GM12878 (cell line): ENCODE measurements around the gene RBM4. TPM values are rescaled to one million over a fixed set of nuclear protein-coding genes. Genes with fewer than 3 reads are reported as not detected.

ENCODE experiments used
- ATAC-seq: fragments of 200-7000 bp; cut with Tn5 transposase; 3 replicates; pipeline ENCODE4 v1.9.1; 2020; ENCODE audit warnings: mild to moderate bottlenecking, moderate library complexity
- BruUV-seq: library from RNA; stranded (reverse); fragments of 400-500 nt; replicated peaks from 2 replicates; lab custom pipeline; 2021; lab: Mats Ljungman, UMichigan
- CTCF ChIA-PET: fragments of 300-600 bp; sonication (Branson Sonifier 250); formaldehyde crosslinking; extraction: SDS; loops from one replicate; lab custom pipeline; 2021; ENCODE audit warnings: inconsistent platforms; lab: Yijun Ruan, JAX
- POLR2A ChIA-PET: fragments of 350-600 bp; formaldehyde crosslinking; extraction: SDS; loops from one replicate; lab custom pipeline; 2021; ENCODE audit warnings: inconsistent platforms; lab: Charles Lee
- RAD21 ChIA-PET: fragments of 300-600 bp; sonication (Branson Sonifier 250); formaldehyde crosslinking; loops from one replicate; lab custom pipeline; 2023; ENCODE audit warnings: antibody characterized with exemption; ENCODE audit not compliant: unreplicated experiment; lab: Charles Lee
- SMC1A ChIA-PET: fragments of 300-600 bp; sonication (Branson Sonifier 250); formaldehyde crosslinking; loops from one replicate; lab custom pipeline; 2023; ENCODE audit not compliant: unreplicated experiment, uncharacterized antibody; lab: Charles Lee
- DNase-seq: peaks from one replicate; pipeline ENCODE4 v3.0.0-alpha.2; 2011; ENCODE audit warnings: low read depth, low spot score
- FAIRE-seq: peaks from 3 replicates; lab custom pipeline; 2011; peaks lifted over from hg19 to GRCh38; lab: Jason Lieb, UNC
- H2AFZ ChIP-seq: 2 replicates; pipeline ENCODE4 v1.6.0; 2011; ENCODE audit warnings: low read depth, low read length, control low read depth; ENCODE audit not compliant: control insufficient read depth
- H3K27ac ChIP-seq: 2 replicates; pipeline ENCODE4 v1.5.1; 2011; ENCODE audit warnings: control low read depth; ENCODE audit not compliant: control insufficient read depth, insufficient read depth
- H3K27me3 ChIP-seq, 2 experiments: replicated peaks in 1 of 2; 2 replicates each; pipeline versions ENCODE4 v1.6.0 to v1.6.1; 2011; ENCODE audit warnings: low read length in 1 of 2; ENCODE audit not compliant: control insufficient read depth in 2 of 2, insufficient read depth in 2 of 2
- H3K36me3 ChIP-seq, 2 experiments: 2 replicates each; pipeline ENCODE4 v1.5.1; 2011; ENCODE audit warnings: low read length in 1 of 2; ENCODE audit not compliant: control insufficient read depth in 2 of 2, insufficient read depth in 2 of 2
- H3K4me1 ChIP-seq: 2 replicates; pipeline ENCODE4 v1.6.1; 2011; ENCODE audit warnings: mild to moderate bottlenecking, low read length, moderate library complexity, mixed read lengths; ENCODE audit not compliant: control insufficient read depth, insufficient read depth
- H3K4me2 ChIP-seq: 2 replicates; pipeline ENCODE4 v1.6.0; 2011; ENCODE audit warnings: control low read depth; ENCODE audit not compliant: control insufficient read depth, insufficient read depth
- H3K4me3 ChIP-seq: fragments of 200-600 bp; sonication (generic); 2 replicates; pipeline ENCODE4 v1.5.1; 2016
- H3K79me2 ChIP-seq: 2 replicates; pipeline ENCODE4 v1.6.0; 2011; ENCODE audit warnings: low read length; ENCODE audit not compliant: control insufficient read depth, insufficient read depth
- H3K9ac ChIP-seq: 2 replicates; pipeline ENCODE4 v1.8.0; 2011; ENCODE audit warnings: low read length, control low read depth, mixed read lengths; ENCODE audit not compliant: control insufficient read depth, insufficient read depth
- H3K9me3 ChIP-seq: replicated peaks from 3 replicates; pipeline ENCODE4 v1.5.1; 2011; ENCODE audit warnings: mild to moderate bottlenecking, low read length; ENCODE audit not compliant: control insufficient read depth, insufficient read depth
- H4K20me1 ChIP-seq: 2 replicates; pipeline ENCODE4 v1.6.0; 2011; ENCODE audit not compliant: control insufficient read depth, insufficient read depth
- ATF2 ChIP-seq: IDR thresholded peaks from 2 replicates; pipeline ENCODE4 v1.6.1; 2012; ENCODE audit warnings: low read length, inconsistent platforms
- CBX3 ChIP-seq: fragments of 200-600 bp; sonication (generic); IDR thresholded peaks from 2 replicates; pipeline ENCODE4 v1.6.1; 2016; ENCODE audit warnings: low read depth, borderline replicate concordance
- CBX5 ChIP-seq: sonication (generic); IDR thresholded peaks from 2 replicates; pipeline ENCODE4 v1.6.1; 2016; ENCODE audit warnings: low read depth, moderate library complexity, mild to moderate bottlenecking, inconsistent platforms
- EZH2 ChIP-seq: IDR thresholded peaks from 2 replicates; pipeline ENCODE4 v1.6.1; 2012; ENCODE audit warnings: low read depth, mild to moderate bottlenecking, control low read depth, inconsistent platforms, low read length, borderline replicate concordance; ENCODE audit not compliant: control insufficient read depth
- IKZF1 ChIP-seq: fragments of 450-650 bp; conservative IDR thresholded peaks from 2 replicates; pipeline ENCODE4 v1.6.1; 2017; ENCODE audit warnings: antibody characterized with exemption, mild to moderate bottlenecking
- PAX8 ChIP-seq: fragments of 450-650 bp; IDR thresholded peaks from 2 replicates; pipeline ENCODE4 v1.6.1; 2017; ENCODE audit warnings: mild to moderate bottlenecking, moderate library complexity
- POU2F2 ChIP-seq: IDR thresholded peaks from 3 replicates; pipeline ENCODE4 v1.6.1; 2011; ENCODE audit warnings: low read depth, mild to moderate bottlenecking, low read length, borderline replicate concordance
- RB1 ChIP-seq: fragments of 450-650 bp; formaldehyde crosslinking; IDR thresholded peaks from 2 replicates; pipeline ENCODE4 v1.6.1; 2017; ENCODE audit warnings: mild to moderate bottlenecking, borderline replicate concordance
- RELB ChIP-seq: fragments of 450-650 bp; IDR thresholded peaks from 2 replicates; pipeline ENCODE4 v1.6.1; 2017; ENCODE audit warnings: low read depth, mild to moderate bottlenecking, moderate library complexity
- RFX5 ChIP-seq: IDR thresholded peaks from 2 replicates; pipeline ENCODE4 v1.6.1; 2011; ENCODE audit warnings: low read depth, low read length, improper control_type of control experiment
- SIN3A ChIP-seq: IDR thresholded peaks from 2 replicates; pipeline ENCODE4 v1.6.1; 2012; ENCODE audit warnings: low read depth, low read length, improper control_type of control experiment
- SPI1 ChIP-seq: IDR thresholded peaks from 2 replicates; pipeline ENCODE4 v1.6.1; 2011; ENCODE audit warnings: low read depth, mild to moderate bottlenecking, low read length, moderate library complexity, borderline replicate concordance; ENCODE audit not compliant: insufficient read depth
- SREBF1 ChIP-seq: IDR thresholded peaks from 2 replicates; pipeline ENCODE4 v1.6.1; 2012; ENCODE audit warnings: mild to moderate bottlenecking, low read length
- USF1 ChIP-seq: IDR thresholded peaks from 2 replicates; pipeline ENCODE4 v1.6.1; 2011; ENCODE audit warnings: borderline replicate concordance, low read depth, mild to moderate bottlenecking, moderate library complexity, mixed read lengths, low read length; ENCODE audit not compliant: insufficient read depth; ENCODE audit errors: extremely low read length
- WGBS: methylation state at CpG from one replicate; pipeline ENCODE4 v1.1.6; 2016; ENCODE audit warnings: low lambda C conversion rate; ENCODE audit not compliant: insufficient replicate concordance, insufficient coverage; ENCODE audit errors: missing lambda C conversion rate; 5-methylcytosine and 5-hydroxymethylcytosine counted together
- in situ Hi-C: fragments of 300-500 bp; cut with MboI; formaldehyde crosslinking; loops from 9 replicates; pipeline ENCODE4 v1.14.3; 2018; ENCODE audit warnings: mixed read lengths
- intact Hi-C: fragments of 100-400 bp; cut with micrococcal nuclease; formaldehyde crosslinking; loops from one replicate; pipeline ENCODE4 v1.14.2; 2022; ENCODE audit not compliant: unreplicated experiment
- polyA plus RNA-seq, 11 experiments: library from polyadenylated mRNA; depleted of rRNA in 4 of 11; unstranded in 6 of 11; stranded (reverse) in 5 of 11; fragments of >200 nt; fragmentation: Nextera tagmentation in 4 of 11; fragmentation: Illumina TruSeq in 1 of 11; extraction: Ambion mirVana in 4 of 11; extraction: Trizol in 1 of 11; gene quantifications; 1 replicate in 1 of 11; 2 replicates in 10 of 11; pipeline versions ENCODE4 v1.2.1 to v1.2.3, GENCODE V29; 2011 to 2016; ENCODE audit warnings: inconsistent platforms in 2 of 11, missing spikeins in 2 of 11, low read depth in 1 of 11
- total RNA-seq, 4 experiments: library from RNA; depleted of rRNA in 3 of 4; stranded (reverse); fragments of >200 nt in 3 of 4; fragmentation: Illumina TruSeq in 1 of 4; extraction: Trizol in 1 of 4; gene quantifications; 2 replicates each; pipeline versions ENCODE4 v1.2.1 to v1.2.3, GENCODE V29; 2013 to 2021
- TF ChIP-seq, protein P1 (sequence below): IDR thresholded peaks from 2 replicates; pipeline ENCODE4 v1.6.1; 2012; ENCODE audit warnings: low read depth, low read length, improper control_type of control experiment
- TF ChIP-seq, protein P2 (sequence below): IDR thresholded peaks from 2 replicates; pipeline ENCODE4 v1.6.1; 2012; ENCODE audit warnings: mild to moderate bottlenecking, low read depth, low read length

RBM4 gene
- total and polyA plus RNA-seq, 10 of the 15 experiments (the other 5 are each of a cell fraction or from before 2014, with no cell fraction given): 105 to 224 (median 138) TPM

DNA sequence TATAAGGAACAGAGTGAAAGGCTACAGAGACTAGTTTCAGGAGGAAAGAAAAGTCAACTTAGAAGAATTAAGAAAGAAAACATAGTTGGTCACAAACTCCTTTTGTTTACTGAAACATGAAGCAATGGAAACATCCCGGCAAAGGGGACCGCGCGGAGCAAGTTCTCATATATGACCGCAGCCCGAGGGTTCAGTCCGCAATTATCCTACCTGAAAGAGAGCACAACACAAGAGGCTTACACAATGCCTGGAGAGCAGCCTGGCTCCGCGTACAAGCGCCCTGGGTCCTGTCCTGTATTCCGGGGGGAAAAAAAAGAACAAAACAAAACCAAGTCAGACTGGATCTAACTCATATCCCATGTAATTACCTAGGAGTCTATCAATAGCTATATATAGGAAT is 26.9 kb downstream of the RBM4 start:
- RAD21 ChIA-PET: no interaction called here
- Histone ChIP-seq H3K9ac (no peak overlapping the region), H3K4me1 (no peaks in the 10 kb centered on the region), H3K27me3 (no peaks in the 10 kb centered on the region), H3K79me2 (peaks cover 1% of the 10 kb centered on the region), H3K27ac (no peak overlapping the region), H4K20me1 (no peaks in the 10 kb centered on the region), H3K9me3 (no peaks in the 10 kb centered on the region), H3K36me3 (peaks cover 4 to 35% of the 10 kb centered on the region in 2 experiments), H2AFZ (no peak overlapping the region), H3K4me3 (no peak overlapping the region), H3K4me2 (no peak overlapping the region)
- ATAC-seq (no peak), DNase-seq (no peak), FAIRE-seq (no peak)
- in situ Hi-C loops (no loop called here), intact Hi-C loops (no loop called here)
- SMC1A ChIA-PET: interaction anchor here (1.5 to 3.4 kb wide), 2 partner anchors 10 to 12 kb away, joined by 3 to 12 read pairs; partner anchors contain the start of gene RBM4B
- BruUV-seq: no TSS peak
- CTCF ChIA-PET: interaction anchor here (1.1 to 2.0 kb wide), 2 partner anchors 27 to 87 kb away, joined by 3 to 6 read pairs; no protein-coding TSS in a partner anchor
- POLR2A ChIA-PET: no interaction called here
- 95% methylated on average over 11 of the region's 11 CpGs for WGBS
- TF ChIP-seq SPI1 (no peak), SIN3A (no peak), IKZF1 (no peak), USF1 (no peak), POU2F2 (no peak), RELB (no peak), SREBF1 (no peak), PAX8 (no peak), CBX3 (no peak), RB1 (no peak), EZH2 (no peak), RFX5 (no peak), ATF2 (no peak), CBX5 (no peak)
- TF ChIP-seq, protein P1, sequence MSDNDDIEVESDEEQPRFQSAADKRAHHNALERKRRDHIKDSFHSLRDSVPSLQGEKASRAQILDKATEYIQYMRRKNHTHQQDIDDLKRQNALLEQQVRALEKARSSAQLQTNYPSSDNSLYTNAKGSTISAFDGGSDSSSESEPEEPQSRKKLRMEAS: no peak
- TF ChIP-seq, protein P2, sequence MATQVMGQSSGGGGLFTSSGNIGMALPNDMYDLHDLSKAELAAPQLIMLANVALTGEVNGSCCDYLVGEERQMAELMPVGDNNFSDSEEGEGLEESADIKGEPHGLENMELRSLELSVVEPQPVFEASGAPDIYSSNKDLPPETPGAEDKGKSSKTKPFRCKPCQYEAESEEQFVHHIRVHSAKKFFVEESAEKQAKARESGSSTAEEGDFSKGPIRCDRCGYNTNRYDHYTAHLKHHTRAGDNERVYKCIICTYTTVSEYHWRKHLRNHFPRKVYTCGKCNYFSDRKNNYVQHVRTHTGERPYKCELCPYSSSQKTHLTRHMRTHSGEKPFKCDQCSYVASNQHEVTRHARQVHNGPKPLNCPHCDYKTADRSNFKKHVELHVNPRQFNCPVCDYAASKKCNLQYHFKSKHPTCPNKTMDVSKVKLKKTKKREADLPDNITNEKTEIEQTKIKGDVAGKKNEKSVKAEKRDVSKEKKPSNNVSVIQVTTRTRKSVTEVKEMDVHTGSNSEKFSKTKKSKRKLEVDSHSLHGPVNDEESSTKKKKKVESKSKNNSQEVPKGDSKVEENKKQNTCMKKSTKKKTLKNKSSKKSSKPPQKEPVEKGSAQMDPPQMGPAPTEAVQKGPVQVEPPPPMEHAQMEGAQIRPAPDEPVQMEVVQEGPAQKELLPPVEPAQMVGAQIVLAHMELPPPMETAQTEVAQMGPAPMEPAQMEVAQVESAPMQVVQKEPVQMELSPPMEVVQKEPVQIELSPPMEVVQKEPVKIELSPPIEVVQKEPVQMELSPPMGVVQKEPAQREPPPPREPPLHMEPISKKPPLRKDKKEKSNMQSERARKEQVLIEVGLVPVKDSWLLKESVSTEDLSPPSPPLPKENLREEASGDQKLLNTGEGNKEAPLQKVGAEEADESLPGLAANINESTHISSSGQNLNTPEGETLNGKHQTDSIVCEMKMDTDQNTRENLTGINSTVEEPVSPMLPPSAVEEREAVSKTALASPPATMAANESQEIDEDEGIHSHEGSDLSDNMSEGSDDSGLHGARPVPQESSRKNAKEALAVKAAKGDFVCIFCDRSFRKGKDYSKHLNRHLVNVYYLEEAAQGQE: no peak
